Stimulated activated memory B cell treated with anti-CD40 and anti-IgM and Interleukin-4, amounts not matched to agents 10 μg/mL and 1 μg/mL and 100 μg/mL, for 72 hours (primary cell): ENCODE data around the gene ATP8B2.
"Not testable (repeated sequence)": the region's sequence is repeated elsewhere in the genome, so short reads cannot be mapped to it uniquely, and the experiment has no call there.

Experiments used
- ATAC-seq: fragments of 150-1000 bp; cut with Tn5 transposase; 2 replicates; pipeline ENCODE4 v1.10.0; 2021
- H3K27ac Mint-ChIP-seq: one replicate; pipeline ENCODE4 v1.8.0; 2022; ENCODE audit warnings: mild to moderate bottlenecking, mixed read lengths
- H3K27me3 Mint-ChIP-seq: one replicate; pipeline ENCODE4 v1.8.0; 2022; ENCODE audit warnings: mixed read lengths
- H3K36me3 Mint-ChIP-seq: one replicate; pipeline ENCODE4 v1.8.0; 2022; ENCODE audit warnings: mixed read lengths
- H3K4me1 Mint-ChIP-seq: one replicate; pipeline ENCODE4 v1.8.0; 2022; ENCODE audit warnings: mixed read lengths
- H3K4me3 Mint-ChIP-seq: one replicate; pipeline ENCODE4 v1.8.0; 2022; ENCODE audit warnings: mild to moderate bottlenecking, moderate library complexity, mixed read lengths
- H3K9me3 Mint-ChIP-seq: one replicate; pipeline ENCODE4 v1.8.0; 2022; ENCODE audit warnings: mixed read lengths

The ATP8B2 gene

GRCh38 chr1:154329551-154330131 lies 4.3 kb downstream of the ATP8B2 start:
- H3K4me1 Mint-ChIP-seq, result peaks cover 52% of the 10 kb centered on the region
- no peaks in the 10 kb centered on the region for H3K27me3 Mint-ChIP-seq
- no peak for ATAC-seq
- no peak overlapping the region for H3K27ac Mint-ChIP-seq
- peak overlapping the region; percentile 63 for H3K4me3 Mint-ChIP-seq
- peaks cover 28% of the 10 kb centered on the region for H3K36me3 Mint-ChIP-seq
- no peaks in the 10 kb centered on the region for H3K9me3 Mint-ChIP-seq

- Mint-ChIP-seq H3K4me3 (no peak overlapping the region), H3K27ac (no peak overlapping the region), H3K27me3 (no peaks in the 10 kb centered on the region), H3K9me3 (no peaks in the 10 kb centered on the region), H3K36me3 (peaks cover 34% of the 10 kb centered on the region), H3K4me1 (peaks cover 57% of the 10 kb centered on the region)
- no peak for ATAC-seq
Measured at GRCh38 chr1:154330669-154331068, 5.3 kb downstream of the ATP8B2 start.

GRCh38 chr1:154334079-154335024 lies 9.0 kb downstream of the ATP8B2 start:
- Mint-ChIP-seq H3K9me3 (no peaks in the 10 kb centered on the region), H3K36me3 (peaks cover 49% of the 10 kb centered on the region), H3K4me1 (peaks cover 24% of the 10 kb centered on the region), H3K27me3 (no peaks in the 10 kb centered on the region), H3K4me3 (no peak overlapping the region), H3K27ac (no peak overlapping the region)
- no peak for ATAC-seq

- no peaks in the 10 kb centered on the region for H3K27me3 Mint-ChIP-seq
- H3K9me3 Mint-ChIP-seq, result no peaks in the 10 kb centered on the region
- H3K4me3 Mint-ChIP-seq, result no peak overlapping the region
- peak; percentile 95 for ATAC-seq
- peaks cover 16% of the 10 kb centered on the region for H3K4me1 Mint-ChIP-seq
- H3K27ac Mint-ChIP-seq, result no peak overlapping the region
- peaks cover 55% of the 10 kb centered on the region for H3K36me3 Mint-ChIP-seq
Measured at GRCh38 chr1:154335025-154335714, 9.8 kb downstream of the ATP8B2 start.

- H3K27ac Mint-ChIP-seq, result no peak overlapping the region
- H3K27me3 Mint-ChIP-seq, result no peaks in the 10 kb centered on the region
Measured at GRCh38 chr1:154337253-154337894, 12.0 kb downstream of the ATP8B2 start.

GRCh38 chr1:154338875-154339274 lies 13.6 kb downstream of the ATP8B2 start:
- no peaks in the 10 kb centered on the region for H3K9me3 Mint-ChIP-seq
- ATAC-seq, result no peak
- H3K4me3 Mint-ChIP-seq, result no peak overlapping the region
- H3K36me3 Mint-ChIP-seq, result peaks cover 72% of the 10 kb centered on the region
- H3K27ac Mint-ChIP-seq, result no peak overlapping the region
- peaks cover 21% of the 10 kb centered on the region for H3K4me1 Mint-ChIP-seq
- H3K27me3 Mint-ChIP-seq, result no peaks in the 10 kb centered on the region

More at GRCh38 chr1:154337253-154337894, 12.0 kb downstream of the ATP8B2 start:
- Mint-ChIP-seq H3K36me3 (peaks cover 69% of the 10 kb centered on the region), H3K4me3 (no peak overlapping the region), H3K4me1 (peaks cover 11% of the 10 kb centered on the region), H3K9me3 (no peaks in the 10 kb centered on the region)
- no peak for ATAC-seq

- Mint-ChIP-seq H3K36me3 (peaks cover 82% of the 10 kb centered on the region), H3K4me1 (peaks cover 19% of the 10 kb centered on the region)
- H3K4me3 Mint-ChIP-seq, ATAC-seq, H3K27ac Mint-ChIP-seq, H3K27me3 Mint-ChIP-seq, H3K9me3 Mint-ChIP-seq: not testable (repeated sequence)
Measured at GRCh38 chr1:154341366-154341765, 16.0 kb downstream of the ATP8B2 start.

GRCh38 chr1:154342132-154342531 lies 16.8 kb downstream of the ATP8B2 start:
- Mint-ChIP-seq H3K27me3 (no peaks in the 10 kb centered on the region), H3K4me1 (peaks cover 19% of the 10 kb centered on the region), H3K4me3 (no peak overlapping the region), H3K27ac (no peak overlapping the region), H3K9me3 (no peaks in the 10 kb centered on the region), H3K36me3 (peaks cover 88% of the 10 kb centered on the region)
- ATAC-seq, result no peak

GRCh38 chr1:154342836-154343472 lies 17.6 kb downstream of the ATP8B2 start:
- Mint-ChIP-seq H3K4me1 (peaks cover 19% of the 10 kb centered on the region), H3K4me3 (no peak overlapping the region), H3K27ac (no peak overlapping the region), H3K27me3 (no peaks in the 10 kb centered on the region), H3K9me3 (no peaks in the 10 kb centered on the region), H3K36me3 (peaks cover 91% of the 10 kb centered on the region)
- ATAC-seq, result no peak

- Mint-ChIP-seq H3K4me1 (peaks cover 19% of the 10 kb centered on the region), H3K36me3 (peaks cover 94% of the 10 kb centered on the region), H3K9me3 (no peaks in the 10 kb centered on the region), H3K27me3 (no peaks in the 10 kb centered on the region), H3K27ac (no peak overlapping the region), H3K4me3 (no peak overlapping the region)
- ATAC-seq, result no peak
Measured at GRCh38 chr1:154344977-154345837, 19.9 kb downstream of the ATP8B2 start.

GRCh38 chr1:154346276-154346917 lies 21.1 kb downstream of the ATP8B2 start:
- Mint-ChIP-seq H3K36me3 (peaks cover 82% of the 10 kb centered on the region), H3K9me3 (no peaks in the 10 kb centered on the region), H3K27ac (no peak overlapping the region), H3K4me3 (no peak overlapping the region), H3K4me1 (peaks cover 19% of the 10 kb centered on the region), H3K27me3 (no peaks in the 10 kb centered on the region)
- no peak for ATAC-seq

GRCh38 chr1:154347961-154348360 lies 22.6 kb downstream of the ATP8B2 start:
- Mint-ChIP-seq H3K4me3 (no peak overlapping the region), H3K36me3 (peaks cover 67% of the 10 kb centered on the region), H3K27ac (no peak overlapping the region), H3K9me3 (no peaks in the 10 kb centered on the region), H3K27me3 (peaks cover 9% of the 10 kb centered on the region), H3K4me1 (peaks cover 19% of the 10 kb centered on the region)
- no peak for ATAC-seq

GRCh38 chr1:154348429-154349076 lies 23.2 kb downstream of the ATP8B2 start:
- ATAC-seq, result no peak
- H3K4me3 Mint-ChIP-seq, result no peak overlapping the region
- H3K9me3 Mint-ChIP-seq, result no peaks in the 10 kb centered on the region
- H3K36me3 Mint-ChIP-seq, result peaks cover 61% of the 10 kb centered on the region
- H3K4me1 Mint-ChIP-seq, result peaks cover 21% of the 10 kb centered on the region
- peaks cover 15% of the 10 kb centered on the region for H3K27me3 Mint-ChIP-seq
- H3K27ac Mint-ChIP-seq, result no peak overlapping the region
